ENCODE measurements around the gene PCK2.
A peak's percentile ranks its signal among the peaks of the same experiment; 100 is the strongest.

The PCK2 gene

GRCh38 chr14:24135834-24136683, 41.9 kb downstream of the PCK2 start, which contains the start of gene PSME1:
TSS of gene PSME1 (plus strand) at chr14:24136194. CDS start at chr14:24136263, 69 bp downstream.
- DNase-seq (ENCODE audit: low read depth in 2 of 2, low spot score in 1 of 2): peak; percentile 89 to 91

- DNase-seq (ENCODE audit: low read depth in 2 of 2, low spot score in 1 of 2): no peak
Measured at GRCh38 chr14:24136684-24137528, 42.8 kb downstream of the PCK2 start.

- no peak for DNase-seq (ENCODE audit: low read depth in 2 of 2, low spot score in 1 of 2)
Measured at GRCh38 chr14:24137529-24138395, 43.7 kb downstream of the PCK2 start.

GRCh38 chr14:24138396-24139271, 44.5 kb downstream of the PCK2 start:
- DNase-seq (ENCODE audit: low read depth in 2 of 2, low spot score in 1 of 2): no peak

DNA sequence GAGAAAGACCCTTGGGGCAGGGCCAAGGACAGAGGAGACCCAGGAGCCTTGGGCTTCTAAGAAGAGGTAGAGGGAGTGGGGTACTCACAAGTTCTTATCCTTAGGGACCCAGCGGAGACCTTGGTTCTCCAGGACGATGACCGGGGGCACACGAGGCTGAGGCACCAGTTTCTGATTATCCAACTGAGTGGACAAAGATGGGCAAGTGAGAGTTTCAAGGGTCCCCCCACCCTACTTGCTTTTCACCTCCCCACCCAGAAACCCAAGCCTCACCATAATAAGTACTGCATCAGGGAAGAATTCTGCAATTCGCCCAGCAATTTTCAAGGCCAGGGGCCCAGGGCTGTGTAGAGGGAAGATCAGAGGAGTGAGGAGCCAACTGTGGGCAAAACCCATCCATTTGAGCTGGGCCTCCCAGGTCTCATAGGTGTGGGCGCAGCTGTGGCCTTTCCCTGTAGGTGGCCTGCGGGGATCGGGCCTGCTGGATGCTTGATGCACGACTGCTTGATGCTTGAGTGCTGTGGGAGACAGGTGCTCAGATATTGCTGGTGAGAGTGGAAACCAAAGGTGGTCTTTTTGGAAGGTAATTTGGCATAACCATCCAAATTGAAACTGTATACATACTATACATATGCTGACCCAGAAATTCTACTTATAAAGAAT, 45.3 kb downstream of the PCK2 start:
- no peak for DNase-seq (ENCODE audit: low read depth in 2 of 2, low spot score in 1 of 2)

- peak; percentile 98 to 99 for DNase-seq (ENCODE audit: low read depth in 2 of 2, low spot score in 1 of 2)
Measured at GRCh38 chr14:24141097-24141880, 47.2 kb downstream of the PCK2 start, which contains the start of gene EMC9. TSS of gene EMC9 (minus strand) at chr14:24141591. CDS start at chr14:24141304, 287 bp downstream.

DNA sequence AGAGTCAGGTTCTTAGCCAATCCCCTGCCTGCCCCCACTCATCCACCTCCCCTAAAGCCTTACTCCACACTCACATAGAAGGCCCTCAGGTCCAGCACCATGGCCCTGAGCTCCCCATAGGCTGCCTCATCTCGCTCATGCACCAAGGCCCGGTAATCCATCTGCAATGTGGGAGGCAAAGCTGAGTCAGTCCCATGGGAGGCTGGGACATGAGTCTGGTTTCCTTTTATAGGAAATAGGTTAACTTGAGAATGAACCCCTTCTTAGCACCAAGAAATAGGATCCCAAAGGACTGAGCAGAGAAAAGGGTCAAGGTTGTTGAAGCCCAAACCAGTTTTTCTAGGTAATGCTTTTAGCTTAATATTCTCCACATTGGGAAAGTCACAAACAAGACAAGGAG, 49.4 kb downstream of the PCK2 start:
- no peak for DNase-seq (ENCODE audit: low read depth in 2 of 2, low spot score in 1 of 2)

- no peak for DNase-seq (ENCODE audit: low read depth in 2 of 2, low spot score in 1 of 2)
Measured at GRCh38 chr14:24144451-24144850, 50.3 kb downstream of the PCK2 start.

DNA sequence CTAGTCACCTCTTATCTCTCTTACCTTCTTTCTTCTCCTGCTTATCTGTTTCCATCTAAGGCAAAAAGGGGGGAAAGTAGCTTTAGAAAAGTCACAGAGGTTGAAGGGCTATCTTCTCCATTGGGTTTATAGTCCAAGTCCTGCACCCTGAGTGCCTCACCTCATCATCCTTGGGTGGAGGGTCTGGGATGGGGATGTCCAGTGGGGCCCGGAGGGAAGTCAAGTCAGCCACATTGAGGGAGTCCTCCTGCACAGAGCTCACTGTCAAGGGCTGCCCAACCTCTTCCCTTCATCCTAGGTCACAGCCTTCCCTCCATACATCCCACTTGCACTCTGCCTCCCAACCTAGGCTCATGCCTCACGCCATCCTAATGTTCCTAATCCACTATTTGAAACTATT, 51.1 kb downstream of the PCK2 start:
- DNase-seq (ENCODE audit: low read depth in 2 of 2, low spot score in 1 of 2): no peak

DNA sequence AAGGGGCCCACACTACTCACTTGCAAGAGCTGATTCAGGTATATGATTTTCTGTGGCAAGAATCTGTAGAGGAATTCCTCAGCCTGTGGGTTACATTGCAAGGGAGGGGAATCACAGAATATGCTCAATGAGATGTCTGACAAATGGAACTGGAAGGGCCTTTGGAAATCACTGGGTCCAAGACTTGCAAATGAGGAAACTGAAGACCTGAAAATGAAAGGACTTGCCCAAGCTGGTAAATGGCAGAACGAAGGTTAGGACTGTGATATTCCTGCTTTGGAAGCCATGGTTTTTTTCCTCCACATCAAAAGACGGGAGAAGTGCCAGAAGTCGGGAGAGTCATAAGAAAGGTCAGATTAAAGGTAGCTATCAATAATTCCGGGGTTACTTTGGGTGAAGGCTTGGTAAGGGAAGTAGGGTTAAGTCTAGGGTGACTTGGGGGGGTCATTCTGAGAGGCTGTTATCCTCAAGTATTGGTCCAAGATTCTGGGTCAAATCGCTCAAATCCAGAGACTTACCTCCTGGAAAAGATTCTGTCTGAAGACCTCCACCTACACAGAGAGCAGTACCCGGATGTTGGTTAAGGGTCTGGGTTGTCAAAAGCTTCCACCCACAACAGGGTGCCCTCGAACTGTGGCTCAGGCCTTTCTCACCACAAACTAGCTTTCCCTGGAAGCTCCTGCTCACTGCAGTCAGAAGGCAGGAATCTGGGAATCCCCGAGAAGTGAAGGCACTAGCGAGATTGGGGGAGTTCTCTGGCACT, 51.8 kb downstream of the PCK2 start:
- DNase-seq (ENCODE audit: low read depth in 2 of 2, low spot score in 1 of 2): no peak

GRCh38 chr14:24146453-24146977, 52.4 kb downstream of the PCK2 start, which contains the start of gene PSME2:
TSS of gene PSME2 (minus strand) at chr14:24146610. CDS start at chr14:24146581, 29 bp downstream.
- peak; percentile 65 to 69 for DNase-seq (ENCODE audit: low read depth in 2 of 2, low spot score in 1 of 2)

DNA sequence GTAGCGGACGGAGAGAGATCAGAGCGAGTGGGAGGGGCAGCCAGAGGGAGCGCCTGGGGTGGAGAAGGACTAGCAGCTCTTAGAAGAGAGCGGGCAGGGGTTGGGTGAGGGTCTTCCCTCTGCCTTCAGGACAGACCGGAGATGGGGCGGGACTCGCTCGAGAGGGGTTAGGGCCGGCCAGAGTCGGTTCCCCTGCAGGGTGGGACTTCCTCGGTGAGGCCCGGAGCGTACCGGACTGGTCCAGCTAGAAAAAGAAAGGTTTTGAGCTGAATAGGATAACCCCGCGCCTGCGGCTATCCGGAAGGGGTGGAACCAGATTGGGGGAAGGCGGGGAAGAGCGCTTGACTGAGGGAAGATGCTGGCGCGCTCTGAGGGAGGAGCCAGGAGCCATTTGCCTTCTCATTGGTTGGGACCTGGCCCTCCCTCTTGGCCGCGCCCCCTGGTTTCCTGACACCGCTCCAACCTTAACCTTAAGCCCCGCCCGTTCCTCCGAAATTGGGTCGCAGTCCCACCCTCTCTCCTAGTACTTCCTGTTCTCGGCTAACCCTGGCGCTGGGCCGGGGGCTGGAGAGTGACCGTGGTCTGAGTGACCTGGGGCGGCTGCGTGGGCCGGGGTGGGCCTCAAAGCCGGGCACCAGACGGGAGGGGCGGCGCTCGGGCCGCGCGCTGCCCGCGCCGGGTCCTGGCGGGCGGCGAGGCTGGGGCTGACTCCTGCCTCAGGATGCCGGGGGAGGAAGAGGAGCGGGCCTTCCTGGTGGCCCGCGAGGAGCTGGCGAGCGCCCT, 53.1 kb downstream of the PCK2 start, which contains the start of gene RNF31:
TSS of gene RNF31 (plus strand) at position 521 of the 783 bp plus-strand sequence. CDS start at position 722, 201 bp downstream.
- peak; percentile 90 to 94 for DNase-seq (ENCODE audit: low read depth in 2 of 2, low spot score in 1 of 2)

DNA sequence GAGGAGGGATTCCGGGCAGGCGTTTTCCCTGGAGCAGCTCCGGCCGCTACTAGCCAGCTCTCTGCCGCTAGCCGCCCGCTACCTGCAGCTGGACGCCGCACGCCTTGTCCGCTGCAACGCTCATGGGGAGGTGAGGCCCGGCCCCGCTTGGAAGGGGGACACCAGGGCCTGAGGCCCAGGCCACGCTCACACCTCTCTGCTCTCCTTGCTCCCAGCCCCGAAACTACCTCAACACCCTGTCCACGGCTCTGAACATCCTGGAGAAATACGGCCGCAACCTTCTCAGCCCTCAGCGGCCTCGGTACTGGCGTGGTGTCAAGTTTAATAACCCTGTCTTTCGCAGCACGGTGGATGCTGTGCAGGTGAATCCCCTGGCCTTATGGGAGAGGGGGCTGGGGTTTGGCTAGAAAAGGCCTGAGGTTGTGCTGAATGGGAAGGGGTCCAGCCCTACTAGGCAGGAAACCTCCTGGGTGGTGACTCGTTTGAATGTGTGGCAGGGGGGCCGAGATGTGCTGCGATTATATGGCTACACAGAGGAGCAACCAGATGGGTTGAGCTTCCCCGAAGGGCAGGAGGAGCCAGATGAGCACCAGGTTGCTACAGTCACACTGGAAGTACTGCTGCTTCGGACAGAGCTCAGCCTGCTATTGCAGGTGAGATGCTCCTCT, 53.8 kb downstream of the PCK2 start:
- DNase-seq (ENCODE audit: low read depth in 2 of 2, low spot score in 1 of 2): no peak

GRCh38 chr14:24149302-24149969, 55.3 kb downstream of the PCK2 start:
- DNase-seq (ENCODE audit: low read depth in 2 of 2, low spot score in 1 of 2): no peak

- DNase-seq (ENCODE audit: low read depth in 2 of 2, low spot score in 1 of 2): no peak
Measured at GRCh38 chr14:24150061-24150460, 56.0 kb downstream of the PCK2 start.

- no peak for DNase-seq (ENCODE audit: low read depth in 2 of 2, low spot score in 1 of 2)
Measured at GRCh38 chr14:24150567-24150966, 56.5 kb downstream of the PCK2 start.
